OCI-LY3 (cell line): Measurements from ENCODE around the gene KRTAP4-16.

Experiments
- EZH2phosphoT487 ChIP-seq: fragments of 200-600 bp; shearing (Covaris generic); IDR thresholded peaks from 2 replicates; pipeline ENCODE4 v1.6.1; 2018; ENCODE audit warnings: antibody characterized with exemption, mixed run types, low read depth
- TF ChIP-seq, protein P1 (sequence below): fragments of 200-600, 300-600 bp; sonication (generic); IDR thresholded peaks from 2 replicates; pipeline ENCODE4 v1.5.1; 2014; ENCODE audit warnings: antibody characterized with exemption, low read length, low read depth

- TF ChIP-seq, protein P1, sequence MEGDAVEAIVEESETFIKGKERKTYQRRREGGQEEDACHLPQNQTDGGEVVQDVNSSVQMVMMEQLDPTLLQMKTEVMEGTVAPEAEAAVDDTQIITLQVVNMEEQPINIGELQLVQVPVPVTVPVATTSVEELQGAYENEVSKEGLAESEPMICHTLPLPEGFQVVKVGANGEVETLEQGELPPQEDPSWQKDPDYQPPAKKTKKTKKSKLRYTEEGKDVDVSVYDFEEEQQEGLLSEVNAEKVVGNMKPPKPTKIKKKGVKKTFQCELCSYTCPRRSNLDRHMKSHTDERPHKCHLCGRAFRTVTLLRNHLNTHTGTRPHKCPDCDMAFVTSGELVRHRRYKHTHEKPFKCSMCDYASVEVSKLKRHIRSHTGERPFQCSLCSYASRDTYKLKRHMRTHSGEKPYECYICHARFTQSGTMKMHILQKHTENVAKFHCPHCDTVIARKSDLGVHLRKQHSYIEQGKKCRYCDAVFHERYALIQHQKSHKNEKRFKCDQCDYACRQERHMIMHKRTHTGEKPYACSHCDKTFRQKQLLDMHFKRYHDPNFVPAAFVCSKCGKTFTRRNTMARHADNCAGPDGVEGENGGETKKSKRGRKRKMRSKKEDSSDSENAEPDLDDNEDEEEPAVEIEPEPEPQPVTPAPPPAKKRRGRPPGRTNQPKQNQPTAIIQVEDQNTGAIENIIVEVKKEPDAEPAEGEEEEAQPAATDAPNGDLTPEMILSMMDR = no peak
- no peak for TF ChIP-seq EZH2phosphoT487
Observed at GRCh38 chr17:41063449-41063848, 38.6 kb downstream of the KRTAP4-16 start.
